GM18858 (cell line): ENCODE results near the gene SLC41A3.
"Not testable (repeated sequence)": the region's sequence is repeated elsewhere in the genome, so short reads cannot be mapped to it uniquely, and the experiment has no call there.

Experiments
- ATAC-seq: cut with Tn5 transposase; IDR thresholded peaks from one replicate; pipeline ENCODE4 v1.9.1; 2021; ENCODE audit not compliant: unreplicated experiment

Gene SLC41A3

GRCh38 chr3:126083511-126083912 lies 412 bp downstream of the SLC41A3 start:
- ATAC-seq: peak; percentile 31

- no peak for ATAC-seq
Measured at GRCh38 chr3:126083138-126083445, 832 bp downstream of the SLC41A3 start.

- no peak for ATAC-seq
Measured at GRCh38 chr3:126082362-126083137, 1.4 kb downstream of the SLC41A3 start.

- no peak for ATAC-seq
Measured at GRCh38 chr3:126081618-126082361, 2.1 kb downstream of the SLC41A3 start.

GRCh38 chr3:126080970-126081369 lies 3.0 kb downstream of the SLC41A3 start:
- ATAC-seq: no peak

GRCh38 chr3:126078866-126079265 lies 5.1 kb downstream of the SLC41A3 start:
- ATAC-seq: no peak

GRCh38 chr3:126077754-126078153 lies 6.2 kb downstream of the SLC41A3 start:
- ATAC-seq: no peak

GRCh38 chr3:126076140-126076539 lies 7.8 kb downstream of the SLC41A3 start:
- ATAC-seq: no peak

- no peak for ATAC-seq
Measured at GRCh38 chr3:126070146-126070545, 13.8 kb downstream of the SLC41A3 start.

- no peak for ATAC-seq
Measured at GRCh38 chr3:126067959-126068358, 16.0 kb downstream of the SLC41A3 start.

- ATAC-seq: not testable (repeated sequence)
Measured at GRCh38 chr3:126066676-126067075, 17.2 kb downstream of the SLC41A3 start.

GRCh38 chr3:126065876-126066275 lies 18.0 kb downstream of the SLC41A3 start:
- no peak for ATAC-seq

- no peak for ATAC-seq
Measured at GRCh38 chr3:126064627-126065258, 19.2 kb downstream of the SLC41A3 start.

GRCh38 chr3:126063358-126063965 lies 20.5 kb downstream of the SLC41A3 start:
- no peak for ATAC-seq

- ATAC-seq: no peak
Measured at GRCh38 chr3:126061301-126062032, 22.5 kb downstream of the SLC41A3 start.

GRCh38 chr3:126060613-126061145 lies 23.2 kb downstream of the SLC41A3 start:
- ATAC-seq: no peak

GRCh38 chr3:126058666-126059065 lies 25.3 kb downstream of the SLC41A3 start:
- ATAC-seq: no peak

- no peak for ATAC-seq
Measured at GRCh38 chr3:126057936-126058335, 26.0 kb downstream of the SLC41A3 start.

- ATAC-seq: no peak
Measured at GRCh38 chr3:126057501-126057819, 26.5 kb downstream of the SLC41A3 start.

GRCh38 chr3:126056681-126057500 lies 27.0 kb downstream of the SLC41A3 start:
- ATAC-seq: no peak
